ENCODE data around the gene IFT20. TPM values are rescaled to one million over a fixed set of nuclear protein-coding genes. Genes with fewer than 3 reads are reported as not detected.

The IFT20 gene
- polyA plus RNA-seq (ENCODE audit: insufficient read depth in 1 of 5, insufficient read length in 5 of 5, low replicate concordance in 1 of 5): 10 to 100 TPM; 54.2 to 62.2 (median 57.6) TPM
- long read RNA-seq, donor 1, transcript IFT20-213 (1 exons, 1,485 nt): major isoform, 19 of 60 reads
- long read RNA-seq, donor 1, transcript IFT20-214 (6 exons, 1,071 nt): minor isoform, 8 of 60 reads
- long read RNA-seq, donor 1, transcript IFT20-203 (5 exons, 825 nt): minor isoform, 15 of 60 reads
- long read RNA-seq, donor 1, partial matches to known transcripts: 10 of 60 reads
- long read RNA-seq, donor 1, other reads (novel, unspliced or antisense): 0 of 60 reads
- long read RNA-seq, donor 2, transcript IFT20-203 (5 exons, 825 nt): major isoform, 12 of 27 reads
- long read RNA-seq, donor 2, transcript IFT20-213 (1 exons, 1,485 nt): minor isoform, 8 of 27 reads
- long read RNA-seq, donor 2, transcript IFT20-214 (6 exons, 1,071 nt): minor isoform, 5 of 27 reads
- long read RNA-seq, donor 2, partial matches to known transcripts: 0 of 27 reads
- long read RNA-seq, donor 2, other reads (novel, unspliced or antisense): 0 of 27 reads
- long read RNA-seq, donor 3, transcript IFT20-203 (5 exons, 825 nt): minor isoform, 10 of 59 reads
- long read RNA-seq, donor 3, transcript IFT20-213 (1 exons, 1,485 nt): major isoform, 35 of 59 reads
- long read RNA-seq, donor 3, partial matches to known transcripts: 7 of 59 reads
- long read RNA-seq, donor 3, other reads (novel, unspliced or antisense): 0 of 59 reads
- long read RNA-seq, donor 4, transcript IFT20-213 (1 exons, 1,485 nt): major isoform, 12 of 31 reads
- long read RNA-seq, donor 4, transcript IFT20-203 (5 exons, 825 nt): minor isoform, 11 of 31 reads
- long read RNA-seq, donor 4, partial matches to known transcripts: 0 of 31 reads
- long read RNA-seq, donor 4, other reads (novel, unspliced or antisense): 0 of 31 reads
- long read RNA-seq, donor 5, transcript IFT20-203 (5 exons, 825 nt): minor isoform, 18 of 56 reads
- long read RNA-seq, donor 5, transcript IFT20-214 (6 exons, 1,071 nt): minor isoform, 6 of 56 reads
- long read RNA-seq, donor 5, transcript IFT20-213 (1 exons, 1,485 nt): major isoform, 21 of 56 reads
- long read RNA-seq, donor 5, partial matches to known transcripts: 5 of 56 reads
- long read RNA-seq, donor 5, other reads (novel, unspliced or antisense): 0 of 56 reads
- long read RNA-seq, donor 6, transcript IFT20-203 (5 exons, 825 nt): minor isoform, 13 of 47 reads
- long read RNA-seq, donor 6, transcript IFT20-214 (6 exons, 1,071 nt): minor isoform, 5 of 47 reads
- long read RNA-seq, donor 6, transcript IFT20-213 (1 exons, 1,485 nt): major isoform, 18 of 47 reads
- long read RNA-seq, donor 6, partial matches to known transcripts: 5 of 47 reads
- long read RNA-seq, donor 6, other reads (novel, unspliced or antisense): 0 of 47 reads
- long read RNA-seq, donor 7, transcript IFT20-213 (1 exons, 1,485 nt): major isoform, 14 of 27 reads
- long read RNA-seq, donor 7, transcript IFT20-214 (6 exons, 1,071 nt): minor isoform, 5 of 27 reads
- long read RNA-seq, donor 7, transcript IFT20-203 (5 exons, 825 nt): minor isoform, 8 of 27 reads
- long read RNA-seq, donor 7, partial matches to known transcripts: 0 of 27 reads
- long read RNA-seq, donor 7, other reads (novel, unspliced or antisense): 0 of 27 reads
- long read RNA-seq, donor 8, transcript IFT20-203 (5 exons, 825 nt): minor isoform, 7 of 18 reads
- long read RNA-seq, donor 8, transcript IFT20-213 (1 exons, 1,485 nt): major isoform, 8 of 18 reads
- long read RNA-seq, donor 8, partial matches to known transcripts: 0 of 18 reads
- long read RNA-seq, donor 8, other reads (novel, unspliced or antisense): 0 of 18 reads

- DNase-seq: peak; percentile 99
These were observed at the start of gene IFT20, which contains the start of gene TNFAIP1 for GRCh38 chr17:28335201-28335958. TSS of gene IFT20 (minus strand) at chr17:28335472. CDS start at chr17:28331985, 3,487 bp downstream. TSS of gene TNFAIP1 (plus strand) at chr17:28335761. CDS start at chr17:28339522, 3,761 bp downstream.

- no peak for DNase-seq
These were observed 49.7 kb upstream of the IFT20 start for GRCh38 chr17:28385037-28385400.

- DNase-seq: peak in 1 of 2 donors; percentile 29
These were observed 49.2 kb upstream of the IFT20 start for GRCh38 chr17:28384281-28385036.

- DNase-seq: no peak
These were observed 46.0 kb upstream of the IFT20 start for GRCh38 chr17:28381141-28381825.

GRCh38 chr17:28379814-28380801 lies 44.8 kb upstream of the IFT20 start:
- DNase-seq: no peak

- no peak for DNase-seq
These were observed 37.6 kb upstream of the IFT20 start for GRCh38 chr17:28372945-28373274.

- no peak for DNase-seq
These were observed 37.1 kb upstream of the IFT20 start for GRCh38 chr17:28372203-28372944.

- peak; percentile 90 to 91 for DNase-seq
These were observed 36.3 kb upstream of the IFT20 start, which contains the start of gene SARM1 for GRCh38 chr17:28371245-28372202. TSS of gene SARM1 (plus strand) at chr17:28371694. CDS start at chr17:28372033, 339 bp downstream.

GRCh38 chr17:28370744-28371103 lies 35.5 kb upstream of the IFT20 start:
- DNase-seq: no peak

- DNase-seq: no peak
These were observed 34.9 kb upstream of the IFT20 start, which contains the start of gene VTN for GRCh38 chr17:28370035-28370743. TSS of gene VTN (minus strand) at chr17:28370307. CDS start at chr17:28370203, 104 bp downstream.

GRCh38 chr17:28369684-28370034 lies 34.4 kb upstream of the IFT20 start:
- DNase-seq: no peak

- DNase-seq: no peak
These were observed 33.8 kb upstream of the IFT20 start for GRCh38 chr17:28368915-28369683.

- no peak for DNase-seq
These were observed 33.1 kb upstream of the IFT20 start for GRCh38 chr17:28368306-28368831.
